ENCODE data around the gene NSG1.

DNA sequence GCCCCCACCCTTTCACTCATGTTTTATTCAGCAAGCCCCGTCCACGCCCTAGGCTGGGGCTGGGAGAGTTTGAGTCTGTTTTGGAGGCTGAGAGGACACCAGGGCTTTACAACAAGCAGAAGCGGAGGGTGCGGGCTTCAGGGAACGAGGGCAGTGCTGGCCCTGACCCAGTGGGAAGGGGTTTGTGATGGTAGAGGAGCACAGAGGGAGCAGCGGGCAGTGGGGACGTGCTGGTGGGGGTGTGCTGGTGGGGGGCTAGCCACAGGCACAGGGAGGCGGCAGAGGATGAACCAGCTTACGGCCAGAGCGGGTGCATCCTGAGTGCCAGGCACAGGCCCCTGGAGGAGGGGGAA, 26.4 kb downstream of the NSG1 start:
- no peak for TF ChIP-seq EZH2phosphoT487 (IDR thresholded peaks at IDR 0.05; ENCODE audit: borderline replicate concordance, low read length)
- TF ChIP-seq, protein P1, sequence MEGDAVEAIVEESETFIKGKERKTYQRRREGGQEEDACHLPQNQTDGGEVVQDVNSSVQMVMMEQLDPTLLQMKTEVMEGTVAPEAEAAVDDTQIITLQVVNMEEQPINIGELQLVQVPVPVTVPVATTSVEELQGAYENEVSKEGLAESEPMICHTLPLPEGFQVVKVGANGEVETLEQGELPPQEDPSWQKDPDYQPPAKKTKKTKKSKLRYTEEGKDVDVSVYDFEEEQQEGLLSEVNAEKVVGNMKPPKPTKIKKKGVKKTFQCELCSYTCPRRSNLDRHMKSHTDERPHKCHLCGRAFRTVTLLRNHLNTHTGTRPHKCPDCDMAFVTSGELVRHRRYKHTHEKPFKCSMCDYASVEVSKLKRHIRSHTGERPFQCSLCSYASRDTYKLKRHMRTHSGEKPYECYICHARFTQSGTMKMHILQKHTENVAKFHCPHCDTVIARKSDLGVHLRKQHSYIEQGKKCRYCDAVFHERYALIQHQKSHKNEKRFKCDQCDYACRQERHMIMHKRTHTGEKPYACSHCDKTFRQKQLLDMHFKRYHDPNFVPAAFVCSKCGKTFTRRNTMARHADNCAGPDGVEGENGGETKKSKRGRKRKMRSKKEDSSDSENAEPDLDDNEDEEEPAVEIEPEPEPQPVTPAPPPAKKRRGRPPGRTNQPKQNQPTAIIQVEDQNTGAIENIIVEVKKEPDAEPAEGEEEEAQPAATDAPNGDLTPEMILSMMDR (conservative IDR thresholded peaks at IDR 0.05; ENCODE audit: low read depth, low read length), result no peak
